K562 (cell line): ENCODE data around the gene CRTC3. TPM values are rescaled to one million over a fixed set of nuclear protein-coding genes. Genes with fewer than 3 reads are reported as not detected.
"Not testable (repeated sequence)": the region's sequence is repeated elsewhere in the genome, so short reads cannot be mapped to it uniquely, and the experiment has no call there.

ENCODE experiments used
- ATAC-seq: fragments of 200-7000 bp; cut with Tn5 transposase; 3 replicates; pipeline ENCODE4 v1.9.1; 2020; ENCODE audit warnings: moderate library complexity
- BruUV-seq: library from RNA; stranded (reverse); fragments of 400-500 nt; replicated peaks from 2 replicates; lab custom pipeline; 2021; lab: Mats Ljungman, UMichigan
- CTCF ChIA-PET: fragments of 300-600 bp; formaldehyde crosslinking; extraction: SDS; loops from one replicate; lab custom pipeline; 2021; ENCODE audit warnings: low intra/inter-chr PET ratio; lab: Yijun Ruan, JAX
- POLR2A ChIA-PET: fragments of 300-600, 350-650 bp; sonication (Branson Sonifier 250); formaldehyde crosslinking; extraction: SDS; loops from one replicate; lab custom pipeline; 2021; ENCODE audit warnings: antibody characterized with exemption, inconsistent platforms; lab: Yijun Ruan, JAX
- DNase-seq, 4 experiments: peaks; one replicate each; pipeline versions ENCODE4 v3.0.0 to v3.0.0-alpha.2; 2011 to 2018; ENCODE audit warnings: low spot score in 3 of 4, mixed read lengths in 3 of 4; ENCODE audit errors: extremely low read depth in 1 of 4
- FAIRE-seq: peaks from 2 replicates; lab custom pipeline; 2011; peaks lifted over from hg19 to GRCh38; lab: Jason Lieb, UNC
- H2AFZ ChIP-seq: 2 replicates; pipeline ENCODE4 v1.6.0; 2011; ENCODE audit warnings: low read depth, low read length, control low read depth, inconsistent platforms
- H3K27ac ChIP-seq: fragments of 200-600 bp; 3 replicates; pipeline ENCODE4 v1.8.0; 2011; ENCODE audit warnings: low read depth, mild to moderate bottlenecking, control low read depth, inconsistent platforms, low read length, moderate library complexity, mixed read lengths; ENCODE audit errors: extremely low read depth
- H3K27me3 ChIP-seq, 2 experiments: fragments of 300-600 bp in 1 of 2; 2 replicates in 1 of 2; 3 replicates in 1 of 2; pipeline versions ENCODE4 v1.6.0 to v1.8.0; 2011; ENCODE audit warnings: inconsistent platforms in 2 of 2, low read length in 2 of 2, mild to moderate bottlenecking in 1 of 2, mixed read lengths in 1 of 2, moderate library complexity in 1 of 2; ENCODE audit not compliant: control insufficient read depth in 2 of 2, insufficient read depth in 2 of 2
- H3K36me3 ChIP-seq: fragments of 300-600 bp; 3 replicates; pipeline ENCODE4 v1.8.0; 2011; ENCODE audit warnings: mild to moderate bottlenecking, low read length, inconsistent platforms; ENCODE audit not compliant: control insufficient read depth, insufficient read depth
- H3K4me1 ChIP-seq, 2 experiments: fragments of 200-600 bp in 1 of 2; replicated peaks in 1 of 2; 2 replicates in 1 of 2; 3 replicates in 1 of 2; pipeline versions ENCODE4 v1.5.1 to v1.8.0; 2011; ENCODE audit warnings: inconsistent platforms in 2 of 2, low read length in 2 of 2, mild to moderate bottlenecking in 1 of 2, mixed read lengths in 1 of 2, moderate library complexity in 1 of 2; ENCODE audit not compliant: control insufficient read depth in 2 of 2, insufficient read depth in 2 of 2
- H3K4me2 ChIP-seq: 2 replicates; pipeline ENCODE4 v1.6.1; 2011; ENCODE audit warnings: low read length, control low read depth, inconsistent platforms, mixed read lengths; ENCODE audit not compliant: insufficient read depth
- H3K4me3 ChIP-seq: fragments of 200-600 bp; sonication (generic), shearing (Covaris generic); 2 replicates; pipeline ENCODE4 v1.5.1; 2016; ENCODE audit warnings: control low read depth, inconsistent platforms
- H3K79me2 ChIP-seq: fragments of 200-600 bp; 3 replicates; pipeline ENCODE4 v1.8.0; 2011; ENCODE audit warnings: low read length, inconsistent platforms; ENCODE audit not compliant: control insufficient read depth, insufficient read depth
- H3K9ac ChIP-seq, 2 experiments: 2 replicates each; pipeline versions ENCODE4 v1.6.0 to v1.6.1; 2011; ENCODE audit warnings: low read depth in 2 of 2, low read length in 2 of 2, control low read depth in 1 of 2, inconsistent platforms in 1 of 2, mild to moderate bottlenecking in 1 of 2, mixed read lengths in 1 of 2; ENCODE audit not compliant: insufficient read depth in 1 of 2
- H3K9me1 ChIP-seq: one replicate; pipeline ENCODE4 v1.6.0; 2011; ENCODE audit warnings: inconsistent platforms, mild to moderate bottlenecking, low read length, moderate library complexity; ENCODE audit not compliant: control insufficient read depth, insufficient read depth
- H3K9me3 ChIP-seq: replicated peaks from 2 replicates; pipeline ENCODE4 v1.5.1; 2011; ENCODE audit warnings: low read depth, low read length, inconsistent platforms; ENCODE audit not compliant: control insufficient read depth, insufficient read depth
- H4K20me1 ChIP-seq: replicated peaks from 2 replicates; pipeline ENCODE4 v1.6.1; 2011; ENCODE audit warnings: low read length, inconsistent platforms, mixed read lengths; ENCODE audit not compliant: control insufficient read depth, insufficient read depth
- GABPA ChIP-seq: fragments of 200-800 bp; sonication (Bioruptor generic); conservative IDR thresholded peaks from 2 replicates; pipeline ENCODE4 v1.6.1; 2016; ENCODE audit warnings: low read depth, missing genetic modification characterization, missing compliant biosample characterization
- LCOR ChIP-seq: sonication (generic); formaldehyde crosslinking; IDR thresholded peaks from 2 replicates; pipeline ENCODE4 v1.8.0; 2022; ENCODE audit warnings: mild to moderate bottlenecking, missing genetic modification reagents
- MAZ ChIP-seq, 2 experiments: fragments of 450-650 bp in 1 of 2; sonication (generic) in 1 of 2; formaldehyde crosslinking; IDR thresholded peaks in 1 of 2; conservative IDR thresholded peaks in 1 of 2; 2 replicates each; pipeline versions ENCODE4 v1.4.0 to v1.5.0; 2020; ENCODE audit warnings: mild to moderate bottlenecking in 1 of 2, missing genetic modification reagents in 1 of 2
- ZNF175 ChIP-seq: fragments of 200-800 bp; sonication (Bioruptor generic); IDR thresholded peaks from 2 replicates; pipeline ENCODE4 v1.6.1; 2016; ENCODE audit warnings: low read depth, mild to moderate bottlenecking, missing genetic modification characterization, missing compliant biosample characterization
- ZNF639 ChIP-seq, 2 experiments: fragments of 200-800 bp in 1 of 2; sonication (Bioruptor generic) in 1 of 2; sonication (generic) in 1 of 2; formaldehyde crosslinking in 1 of 2; IDR thresholded peaks in 1 of 2; conservative IDR thresholded peaks in 1 of 2; 2 replicates each; pipeline versions ENCODE4 v1.5.0 to v1.6.1; 2016 to 2020; ENCODE audit warnings: missing compliant biosample characterization in 1 of 2, missing genetic modification characterization in 1 of 2, missing genetic modification reagents in 1 of 2
- WGBS: fragments of 100-300 bp; shearing (Covaris generic); methylation state at CpG from one replicate; pipeline ENCODE4 v1.1.6; 2016; ENCODE audit warnings: low coverage, mixed read lengths; ENCODE audit not compliant: insufficient coverage; ENCODE audit errors: missing lambda C conversion rate; 5-methylcytosine and 5-hydroxymethylcytosine counted together
- in situ Hi-C: fragments of 300-500 bp; cut with MboI; formaldehyde crosslinking; loops from 4 replicates; pipeline ENCODE4 v1.15.0; 2018; ENCODE audit warnings: inconsistent platforms, mixed read lengths
- intact Hi-C: fragments of 100-400 bp; cut with micrococcal nuclease; formaldehyde crosslinking; loops from 2 replicates; pipeline ENCODE4 v1.14.2; 2022
- polyA plus RNA-seq, 8 experiments: library from polyadenylated mRNA; depleted of rRNA in 4 of 8; stranded (reverse) in 5 of 8; unstranded in 3 of 8; fragments of >200 nt; fragmentation: Nextera tagmentation in 2 of 8; fragmentation: Illumina TruSeq in 1 of 8; extraction: Ambion mirVana in 2 of 8; extraction: Trizol in 1 of 8; gene quantifications; 2 replicates each; pipeline versions ENCODE4 v1.2.1 to v1.2.3, GENCODE V29; 2011 to 2014; ENCODE audit warnings: inconsistent platforms in 1 of 8, missing spikeins in 1 of 8
- total RNA-seq, 7 experiments: library from RNA; depleted of rRNA in 6 of 7; stranded (reverse); fragments of >200 nt in 6 of 7; fragmentation: Illumina TruSeq in 2 of 7; extraction: Trizol in 2 of 7; gene quantifications; 2 replicates each; pipeline versions ENCODE4 v1.2.1 to v1.2.3, GENCODE V29; 2011 to 2021; ENCODE audit warnings: low replicate concordance in 1 of 7

CRTC3 gene
- total and polyA plus RNA-seq, 9 of the 15 experiments (the other 6 are each of a cell fraction or from before 2014, with no cell fraction given): 1.2 to 19.0 (median 11.6) TPM

- ATAC-seq, H3K9me1 ChIP-seq, CTCF ChIA-PET, H3K27me3 ChIP-seq, DNase-seq, intact Hi-C loops, FAIRE-seq, in situ Hi-C loops, H3K9me3 ChIP-seq, H3K36me3 ChIP-seq, H4K20me1 ChIP-seq: not testable (repeated sequence)
- Histone ChIP-seq H3K27ac (peak overlapping the region; percentile 67), H3K4me3 (peak overlapping the region; percentile 20; the same call in 1 of the 2 replicates), H2AFZ (peak overlapping the region; percentile 75), H3K79me2 (peaks cover 10% of the 10 kb centered on the region; the same call in 2 of the 3 replicates), H3K4me2 (peak overlapping the region; percentile 85), H3K9ac (peak overlapping the region; percentile 33 to 56), H3K4me1 (peaks cover 30 to 35% of the 10 kb centered on the region in 2 experiments)
- TF ChIP-seq ZNF175 (CRISPR knock-in tag) (0 out of 2 replicates have a peak, but pooled peaks have one; percentile 8), GABPA (tag) (0 out of 2 replicates have a peak, but pooled peaks have one; percentile 12), MAZ (CRISPR knock-in tag; conservative IDR thresholded peaks at IDR 0.05 in 1 of 2, IDR thresholded peaks at IDR 0.05 in 1 of 2) (0 out of 4 replicates have a peak, but pooled peaks of 1 of the 2 experiments have one; percentile 0), LCOR (CRISPR knock-in tag) (0 out of 2 replicates have a peak, but pooled peaks have one; percentile 25), ZNF639 (CRISPR knock-in tag; conservative IDR thresholded peaks at IDR 0.05 in 1 of 2, IDR thresholded peaks at IDR 0.05 in 1 of 2) (0 out of 4 replicates have a peak, but pooled peaks of 1 of the 2 experiments have one; percentile 11)
- TSS peak; percentile 66 for BruUV-seq
- WGBS: 19% methylated on average over 4 of the region's 4 CpGs
- POLR2A ChIA-PET: interaction anchor here (2.1 kb wide), 1 partner anchor 11 kb away, joined by 6 read pairs; no protein-coding TSS in a partner anchor
Measured at GRCh38 chr15:90660999-90661330, 131.2 kb downstream of the CRTC3 start.

- Histone ChIP-seq H3K4me1 (peaks cover 29 to 41% of the 10 kb centered on the region in 2 experiments), H3K79me2 (peaks cover 10% of the 10 kb centered on the region; the same call in 2 of the 3 replicates)
- FAIRE-seq, CTCF ChIA-PET, H3K27ac ChIP-seq, H3K9me3 ChIP-seq, H4K20me1 ChIP-seq, ATAC-seq, H3K27me3 ChIP-seq, DNase-seq, H3K4me3 ChIP-seq, H3K9ac ChIP-seq, H3K9me1 ChIP-seq, H2AFZ ChIP-seq, H3K36me3 ChIP-seq, in situ Hi-C loops, H3K4me2 ChIP-seq, BruUV-seq: not testable (repeated sequence)
- intact Hi-C loops: loop anchor here (2.0 kb wide), 1 partner anchor 15 kb away; no protein-coding TSS in a partner anchor
- POLR2A ChIA-PET: interaction anchor here (1.0 to 1.3 kb wide), 2 partner anchors 10 to 14 kb away, joined by 3 read pairs; no protein-coding TSS in a partner anchor
- WGBS: 89% methylated on average over 10 of the region's 10 CpGs
Measured at GRCh38 chr15:90664081-90664461, 134.3 kb downstream of the CRTC3 start.
